GM18505 (cell line): ENCODE measurements around the gene CNTNAP2.
"Not testable (repeated sequence)": the region's sequence is repeated elsewhere in the genome, so short reads cannot be mapped to it uniquely, and the experiment has no call there.

ENCODE experiments used
- ATAC-seq: cut with Tn5 transposase; IDR thresholded peaks from one replicate; pipeline ENCODE4 v1.9.1; 2021; ENCODE audit not compliant: unreplicated experiment
- POLR2A ChIP-seq: IDR thresholded peaks from 4 replicates; pipeline ENCODE4 v1.6.1; 2011; ENCODE audit warnings: borderline replicate concordance; ENCODE audit not compliant: insufficient read depth, insufficient read length; ENCODE audit errors: extremely low read depth

CNTNAP2 gene

GRCh38 chr7:148400101-148400500, 2283.5 kb downstream of the CNTNAP2 start:
- no peak for ATAC-seq
- no peak for TF ChIP-seq POLR2A

DNA sequence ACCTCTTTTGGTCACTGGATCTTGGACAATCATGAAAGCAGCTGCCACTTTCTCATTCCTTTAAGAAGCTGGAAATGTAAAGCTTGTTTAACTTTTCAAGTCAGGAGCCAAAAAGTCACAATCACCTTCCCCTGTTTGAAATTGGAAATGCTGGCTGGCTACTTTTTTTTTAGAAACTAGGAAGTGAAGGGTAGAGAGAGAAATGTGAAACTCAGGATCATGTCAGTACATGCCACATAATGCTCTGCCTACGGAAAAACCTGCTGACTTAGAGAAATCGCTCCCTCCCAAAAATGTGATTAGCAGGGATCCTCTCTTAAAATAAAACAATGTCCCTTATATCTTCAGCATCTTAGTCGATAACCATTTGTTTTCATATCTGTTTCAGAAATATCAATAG, 2285.6 kb downstream of the CNTNAP2 start:
- no peak for ATAC-seq
- no peak for TF ChIP-seq POLR2A

- no peak for TF ChIP-seq POLR2A
- no peak for ATAC-seq
Observed at GRCh38 chr7:148403466-148403993, 2286.9 kb downstream of the CNTNAP2 start.

- TF ChIP-seq POLR2A = no peak
- no peak for ATAC-seq
Observed at GRCh38 chr7:148408307-148408706, 2291.7 kb downstream of the CNTNAP2 start.

GRCh38 chr7:148410905-148411304, 2294.3 kb downstream of the CNTNAP2 start:
- no peak for TF ChIP-seq POLR2A
- ATAC-seq = no peak

DNA sequence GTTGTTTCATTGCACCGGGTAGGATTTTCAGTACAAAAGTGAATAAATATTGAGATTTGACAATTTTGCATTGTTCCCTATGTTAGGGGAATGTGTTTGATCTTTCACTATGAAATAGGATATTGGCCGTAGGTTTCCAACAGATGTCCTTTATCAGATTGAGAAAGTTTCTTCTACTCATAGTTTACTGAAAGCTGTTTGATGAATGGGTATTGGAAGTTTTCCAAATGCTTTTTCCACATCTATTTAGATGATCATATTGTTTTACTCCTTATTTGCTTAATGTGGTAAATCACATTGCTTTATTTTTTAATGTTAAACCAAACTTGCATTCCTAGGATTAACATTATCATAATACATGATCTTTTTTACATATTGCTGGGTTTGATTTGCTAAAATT, 2296.1 kb downstream of the CNTNAP2 start:
- ATAC-seq = no peak
- no peak for TF ChIP-seq POLR2A

DNA sequence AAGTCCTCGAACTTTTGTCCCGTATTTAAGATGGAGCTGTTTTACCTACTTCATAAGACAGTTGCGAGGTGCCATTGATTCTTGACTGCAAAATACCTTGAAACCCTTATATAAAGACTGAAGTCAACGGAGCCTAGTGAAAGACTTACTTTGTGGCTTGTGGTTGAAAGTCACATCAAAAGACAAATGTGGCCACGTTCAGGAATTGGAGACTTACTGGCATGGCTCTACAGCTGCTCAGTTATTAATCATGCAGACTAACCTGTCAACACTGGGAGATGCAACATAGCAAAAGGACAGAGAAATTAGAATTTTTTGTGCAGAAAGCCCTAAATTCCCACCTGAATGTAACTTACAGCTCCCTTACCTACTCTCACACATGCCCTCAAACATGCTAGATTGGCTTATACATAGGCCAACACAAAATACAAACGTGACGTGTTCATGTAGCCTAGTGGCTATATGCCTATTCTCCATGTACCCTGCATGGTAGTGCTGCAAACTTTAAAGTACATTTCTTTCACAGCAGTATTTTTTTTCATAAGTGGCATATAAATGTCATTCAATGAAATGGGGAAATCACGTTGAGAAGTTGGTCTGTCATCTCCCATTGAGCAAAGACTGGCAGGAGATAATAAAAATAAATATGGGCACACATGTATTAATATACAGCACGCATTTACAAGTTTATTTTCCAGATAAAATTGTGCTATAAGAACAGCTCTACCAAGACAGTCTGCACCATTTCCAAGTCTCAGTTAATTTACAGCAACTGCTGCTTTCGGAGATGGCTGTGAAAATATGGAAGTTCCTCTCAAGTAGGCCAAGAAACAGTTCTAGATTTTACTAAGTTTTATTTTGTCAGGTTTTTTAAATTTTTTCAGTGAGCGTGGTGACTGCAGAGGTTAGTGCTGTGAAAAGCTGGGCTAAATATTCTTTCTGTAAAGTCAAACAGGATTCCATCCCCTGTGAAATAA, 2303.5 kb downstream of the CNTNAP2 start:
- ATAC-seq = peak; percentile 92
- no peak for TF ChIP-seq POLR2A

DNA sequence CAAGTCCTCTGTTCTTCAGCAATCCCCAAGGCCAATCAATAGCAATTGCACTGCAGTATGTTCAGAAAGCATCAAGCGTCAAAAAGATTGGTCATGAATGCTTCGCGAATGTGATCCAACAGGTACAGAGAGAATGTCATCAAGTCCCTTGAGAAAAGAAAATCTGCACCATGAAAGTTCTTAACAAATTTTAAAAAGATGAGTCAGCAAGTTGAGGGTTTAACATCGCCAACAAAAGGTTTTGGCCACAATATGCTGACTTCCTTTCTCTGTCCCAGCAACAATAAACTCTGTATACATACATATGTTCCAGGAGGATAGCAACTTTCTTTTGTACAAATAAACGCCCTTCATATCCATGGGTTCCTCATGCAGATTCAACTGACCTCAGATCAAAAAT, 2305.4 kb downstream of the CNTNAP2 start:
- no peak for TF ChIP-seq POLR2A
- ATAC-seq = no peak

DNA sequence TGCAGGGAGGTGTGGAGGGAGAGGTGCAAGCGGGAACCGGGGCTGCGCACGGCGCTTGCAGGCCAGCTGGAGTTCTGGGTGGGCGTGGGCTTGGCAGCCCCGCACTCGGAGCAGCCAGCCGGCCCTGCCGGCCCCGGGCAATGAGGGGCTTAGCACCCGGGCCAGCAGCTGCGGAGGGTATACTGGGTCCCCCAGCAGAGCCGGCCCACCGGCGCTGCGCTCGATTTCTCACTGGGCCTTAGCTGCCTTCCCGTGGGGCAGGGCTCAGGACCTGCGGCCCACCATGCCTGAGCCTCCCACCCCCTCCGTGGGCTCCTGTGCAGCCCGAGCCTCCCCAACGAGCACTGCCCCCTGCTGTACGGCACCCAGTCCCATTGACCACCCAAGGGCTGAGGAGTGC, 2309.8 kb downstream of the CNTNAP2 start:
- not testable (repeated sequence) for ATAC-seq

- not testable (repeated sequence) for ATAC-seq
Observed at GRCh38 chr7:148430690-148431089, 2314.1 kb downstream of the CNTNAP2 start.

DNA sequence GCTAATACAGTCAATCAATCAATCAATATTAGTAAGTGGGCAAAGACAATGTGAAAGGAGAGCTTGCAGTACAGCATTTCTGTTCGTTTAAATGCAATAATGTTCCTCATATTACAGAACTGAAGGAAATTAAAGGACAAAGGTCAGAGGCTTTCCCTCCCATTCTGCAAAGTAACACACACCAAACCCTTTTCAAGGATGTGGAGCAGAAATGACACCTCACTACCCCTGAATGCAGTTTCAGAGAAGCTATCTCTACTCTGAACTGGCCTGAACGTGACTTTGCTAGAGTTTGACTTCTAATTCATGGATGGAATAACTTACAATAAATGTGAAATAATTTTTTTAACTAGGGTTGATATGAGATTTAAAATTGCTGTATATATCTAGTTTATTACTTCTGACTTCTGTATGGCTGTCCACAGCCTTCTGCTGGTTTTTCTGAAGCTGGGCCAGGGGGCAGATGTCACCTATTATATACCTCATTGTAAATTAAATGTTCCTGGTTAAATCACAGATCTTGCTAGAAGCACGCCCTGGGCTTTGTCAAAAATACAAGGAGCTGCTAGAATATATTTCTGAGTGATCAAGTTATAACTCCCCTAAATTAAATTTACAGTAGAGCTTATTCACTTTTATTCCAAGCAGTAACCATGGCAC, 2317.1 kb downstream of the CNTNAP2 start:
- no peak for TF ChIP-seq POLR2A
- no peak for ATAC-seq

DNA sequence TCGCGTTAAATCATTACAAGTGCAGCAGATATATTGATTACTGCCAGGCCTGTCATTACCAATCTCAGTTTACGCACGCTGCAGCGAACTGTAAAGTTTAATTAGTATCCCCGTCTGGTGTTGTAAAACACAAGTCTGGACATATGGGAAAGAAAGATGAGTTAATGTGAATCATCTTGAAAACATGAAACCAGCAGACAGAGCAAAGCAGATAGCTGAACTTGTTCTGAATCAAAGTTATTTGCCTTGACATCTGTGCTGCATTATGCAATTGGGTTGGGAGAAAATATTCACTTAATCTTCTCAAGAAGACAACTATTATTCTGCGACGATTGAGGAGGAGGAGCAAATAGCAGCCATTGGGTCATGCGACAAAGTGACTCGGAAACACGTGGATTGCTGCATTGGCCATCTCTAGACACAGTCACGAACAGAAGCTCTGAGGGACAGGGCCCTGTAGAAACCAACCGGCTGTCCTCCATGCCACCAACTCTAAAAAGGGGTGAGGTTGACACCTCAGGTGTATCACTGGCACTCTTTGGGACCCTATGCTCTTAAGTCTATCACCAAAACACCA, 2317.7 kb downstream of the CNTNAP2 start:
- no peak for TF ChIP-seq POLR2A
- ATAC-seq = no peak

DNA sequence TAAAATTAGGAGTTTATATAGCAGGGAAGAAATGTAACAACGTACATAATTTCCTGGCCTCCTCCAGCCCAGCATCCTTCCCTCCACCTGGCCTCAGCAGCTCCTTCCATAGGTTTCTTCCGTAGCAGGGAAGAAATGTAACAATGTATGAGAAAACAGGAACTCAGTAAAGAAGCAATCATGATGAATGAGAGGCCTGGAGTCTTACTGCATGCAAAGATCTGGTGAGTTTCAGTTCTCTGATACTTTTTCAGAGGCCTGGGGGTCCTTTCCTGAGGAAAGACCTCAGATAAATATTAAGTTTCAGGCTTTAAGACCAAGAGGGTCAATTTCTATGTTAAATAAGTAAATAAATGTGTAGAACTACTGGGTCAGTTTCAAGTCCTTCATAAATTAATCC, 2318.3 kb downstream of the CNTNAP2 start:
- no peak for ATAC-seq
- TF ChIP-seq POLR2A = no peak

GRCh38 chr7:148435715-148436114, 2319.1 kb downstream of the CNTNAP2 start:
- TF ChIP-seq POLR2A = no peak
- no peak for ATAC-seq
